T-helper 22 cell (primary cell): ENCODE data around the gene PDCL2.
"Not testable (repeated sequence)": the region's sequence is repeated elsewhere in the genome, so short reads cannot be mapped to it uniquely, and the experiment has no call there.

Experiments used
- DNase-seq: peaks from one replicate; pipeline ENCODE4 v3.0.0-alpha.2; 2020; ENCODE audit warnings: low read depth

PDCL2 gene

GRCh38 chr4:55588160-55588559, 3.9 kb downstream of the PDCL2 start:
- no peak for DNase-seq

- DNase-seq = not testable (repeated sequence)
These were observed 9.3 kb downstream of the PDCL2 start for GRCh38 chr4:55582773-55583172.

DNA sequence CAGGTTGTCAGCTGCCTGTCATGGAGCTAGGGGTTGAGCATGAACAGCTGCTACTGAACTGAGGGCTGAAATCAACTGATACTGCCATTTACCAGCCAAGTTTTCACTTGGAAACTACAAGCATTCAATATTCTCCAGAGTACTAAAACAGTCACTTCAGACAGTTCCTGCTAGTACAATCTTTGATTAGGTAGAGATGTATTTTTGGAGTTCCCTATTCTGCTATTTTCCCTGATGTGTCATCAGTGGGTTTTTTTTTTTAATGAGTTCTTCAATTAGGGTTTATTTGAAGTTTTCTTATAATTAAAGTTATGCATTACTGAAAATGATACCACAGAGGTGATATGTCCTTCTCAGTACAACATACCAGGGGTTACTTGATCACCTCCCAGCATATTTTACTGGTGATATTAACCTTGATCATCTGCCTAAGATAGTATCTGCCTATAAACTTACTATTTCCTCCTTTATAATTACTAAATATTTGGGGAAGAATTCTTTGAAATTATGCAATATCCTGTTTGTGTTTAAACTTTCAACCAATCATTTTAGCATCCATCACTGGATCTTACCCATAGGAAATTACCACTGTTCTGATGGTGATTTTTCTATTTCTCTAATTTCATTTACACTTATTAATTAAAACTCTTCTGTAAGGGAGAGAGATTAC, 13.6 kb downstream of the PDCL2 start:
- no peak for DNase-seq

- no peak for DNase-seq
These were observed 16.5 kb downstream of the PDCL2 start for GRCh38 chr4:55575513-55575912.

- no peak for DNase-seq
These were observed 17.8 kb downstream of the PDCL2 start for GRCh38 chr4:55574252-55574651.

- DNase-seq = no peak
These were observed 20.2 kb downstream of the PDCL2 start for GRCh38 chr4:55571806-55572205.

DNA sequence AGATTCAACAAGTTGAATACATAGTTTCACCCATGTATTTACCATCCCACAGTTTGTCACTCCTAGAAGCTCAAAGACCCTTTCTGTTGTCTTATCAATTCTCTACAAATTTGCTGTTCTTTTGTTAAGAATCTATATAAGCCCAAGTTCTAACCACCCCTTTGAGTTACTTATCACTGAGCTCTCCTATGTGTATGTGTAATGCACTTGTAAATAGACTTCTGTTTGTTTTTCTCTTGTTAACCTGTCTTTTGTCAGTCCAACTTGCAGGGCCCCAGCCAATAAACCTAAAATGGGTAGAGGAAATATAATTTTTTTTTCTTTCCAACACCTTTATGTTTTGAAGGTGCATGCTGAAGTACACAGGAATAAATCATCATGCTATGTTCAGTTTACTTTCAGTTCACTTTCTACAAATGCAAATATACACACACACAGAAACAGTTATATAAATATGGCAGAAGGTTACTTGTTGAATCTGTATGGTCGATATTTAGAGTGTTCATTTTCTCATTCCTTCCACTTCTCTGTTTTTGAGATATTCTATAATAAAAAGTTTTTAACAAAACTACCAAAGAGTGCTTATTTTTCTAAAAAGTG, 23.0 kb downstream of the PDCL2 start:
- DNase-seq = no peak

DNA sequence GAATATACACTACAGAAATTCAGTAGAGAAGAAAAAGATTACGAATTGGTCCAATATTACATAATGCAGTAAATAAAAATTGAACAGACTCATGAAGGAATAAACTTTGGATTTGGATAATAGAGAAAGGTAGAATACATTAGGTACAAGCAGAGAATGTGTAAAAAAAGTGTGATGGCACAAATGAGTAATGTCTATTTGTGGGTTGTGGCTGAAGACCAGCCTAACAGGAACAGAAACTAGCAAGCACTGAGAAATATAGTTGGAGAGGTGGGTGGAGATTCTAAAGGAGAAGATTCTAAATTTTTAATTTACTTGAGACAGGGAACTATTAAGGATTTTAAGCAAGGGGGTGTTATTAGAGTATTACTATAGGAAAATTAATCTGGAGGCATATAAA, 30.2 kb downstream of the PDCL2 start:
- DNase-seq = no peak

DNA sequence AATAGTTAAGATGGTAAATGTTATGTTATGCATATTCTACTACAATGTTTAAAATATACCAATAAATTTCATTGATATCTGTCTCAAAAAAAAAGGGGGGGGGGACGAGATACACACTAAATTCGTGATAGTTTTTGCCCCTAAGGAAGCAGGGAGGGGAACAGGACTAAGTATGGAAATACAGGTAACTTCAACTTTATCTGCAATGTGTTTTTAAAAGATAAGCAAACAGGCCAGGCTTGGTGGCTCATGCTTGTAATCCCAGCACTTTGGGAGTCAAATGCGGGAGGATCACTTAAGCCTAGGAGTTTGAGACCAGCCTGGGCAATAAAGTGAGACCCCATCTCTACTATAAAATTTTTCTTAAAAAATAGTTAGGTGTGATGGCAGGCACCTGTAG, 31.9 kb downstream of the PDCL2 start:
- DNase-seq = no peak

GRCh38 chr4:55554453-55555030, 37.5 kb downstream of the PDCL2 start:
- DNase-seq = no peak

GRCh38 chr4:55553441-55554201, 38.4 kb downstream of the PDCL2 start:
- no peak for DNase-seq

- not testable (repeated sequence) for DNase-seq
These were observed 40.1 kb downstream of the PDCL2 start for GRCh38 chr4:55551964-55552363.

- no peak for DNase-seq
These were observed 42.2 kb downstream of the PDCL2 start for GRCh38 chr4:55549888-55550287.

GRCh38 chr4:55547918-55548317, 44.1 kb downstream of the PDCL2 start:
- no peak for DNase-seq

- DNase-seq = no peak
These were observed 44.6 kb downstream of the PDCL2 start for GRCh38 chr4:55547466-55547770.

DNA sequence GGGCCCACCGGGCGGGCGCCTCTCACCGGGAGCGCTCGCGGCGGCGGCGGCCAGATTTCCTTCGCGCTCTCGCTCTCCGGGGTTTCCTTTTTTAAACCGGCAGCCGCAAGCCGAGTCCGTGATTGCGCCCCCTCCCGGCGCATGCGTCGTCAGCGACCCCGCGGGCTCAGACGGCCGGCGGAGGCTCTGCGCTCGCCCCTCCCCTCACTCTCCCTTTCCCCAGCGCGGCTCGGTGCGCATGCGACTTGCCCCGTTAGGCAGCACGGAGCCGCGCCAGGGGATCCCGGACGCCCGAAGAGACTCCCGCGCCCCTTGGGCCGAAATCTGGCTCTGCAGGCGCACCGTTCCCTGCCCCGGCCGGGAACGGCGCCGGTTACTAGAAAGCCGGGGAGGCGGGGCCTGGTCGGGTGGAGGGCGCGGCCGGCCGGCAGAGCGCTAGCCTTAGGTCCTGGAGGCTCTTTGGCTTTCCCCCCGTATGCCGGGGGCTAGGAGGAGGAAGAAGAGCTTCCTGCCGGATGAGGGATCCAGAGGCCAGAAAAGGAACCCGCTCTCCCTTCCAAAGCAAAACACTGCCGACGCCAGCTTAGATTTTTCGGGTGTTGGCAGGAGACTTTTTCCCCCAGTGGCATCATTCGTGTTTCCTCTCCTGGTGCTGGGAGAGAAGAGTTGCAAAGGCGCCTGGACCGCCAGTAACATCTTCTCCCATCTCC, 45.1 kb downstream of the PDCL2 start, which contains the start of gene CLOCK:
Gene CLOCK, minus strand, starts transcription at position 154 of the 710 bp plus-strand sequence. CDS start 64,124 bp downstream, outside the sequence.
- peak; percentile 77 for DNase-seq

- DNase-seq = no peak
These were observed 45.6 kb downstream of the PDCL2 start for GRCh38 chr4:55546506-55546755.

DNA sequence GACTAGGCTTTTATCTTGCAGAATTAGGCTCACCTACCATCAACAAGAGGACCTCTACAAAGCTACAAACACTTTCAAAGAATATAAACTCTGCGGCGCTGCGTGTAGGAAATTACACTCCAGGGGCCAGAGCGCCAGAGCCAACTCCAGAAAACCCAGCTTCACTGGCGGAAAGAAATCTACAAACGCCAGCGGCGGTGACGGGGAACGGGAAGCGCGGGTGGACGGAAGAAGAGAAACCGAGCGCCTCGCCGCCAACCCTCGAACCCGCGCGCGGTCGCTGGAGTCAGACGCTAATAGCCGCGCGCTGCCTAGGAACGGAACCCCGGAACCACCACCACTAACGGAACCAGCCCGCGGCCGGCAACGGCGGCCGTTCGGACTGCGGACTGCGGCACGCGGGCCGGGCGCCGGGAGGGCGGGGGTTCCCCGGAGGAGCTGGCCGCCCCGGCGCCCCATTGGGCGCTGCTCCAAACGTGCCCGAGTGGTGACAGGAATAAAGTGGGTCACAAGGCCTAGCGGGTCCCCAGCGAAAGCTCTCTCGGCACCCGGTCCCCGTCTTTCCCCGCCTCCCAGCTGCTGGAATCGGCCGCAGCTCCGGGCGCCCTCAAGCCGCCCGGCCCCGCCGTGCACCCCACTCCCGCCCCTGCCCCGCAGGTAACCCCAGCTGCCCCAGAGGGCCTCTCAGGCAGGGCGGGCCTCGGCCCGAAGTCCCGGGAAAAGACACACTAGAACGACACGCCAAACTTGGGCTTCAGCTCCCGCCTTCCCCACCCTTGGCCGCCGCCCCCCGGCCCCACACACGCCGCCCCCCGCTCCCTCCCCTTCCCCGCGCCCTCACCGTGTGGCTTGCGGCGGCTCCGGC, 46.2 kb downstream of the PDCL2 start:
- peak; percentile 60 for DNase-seq

DNA sequence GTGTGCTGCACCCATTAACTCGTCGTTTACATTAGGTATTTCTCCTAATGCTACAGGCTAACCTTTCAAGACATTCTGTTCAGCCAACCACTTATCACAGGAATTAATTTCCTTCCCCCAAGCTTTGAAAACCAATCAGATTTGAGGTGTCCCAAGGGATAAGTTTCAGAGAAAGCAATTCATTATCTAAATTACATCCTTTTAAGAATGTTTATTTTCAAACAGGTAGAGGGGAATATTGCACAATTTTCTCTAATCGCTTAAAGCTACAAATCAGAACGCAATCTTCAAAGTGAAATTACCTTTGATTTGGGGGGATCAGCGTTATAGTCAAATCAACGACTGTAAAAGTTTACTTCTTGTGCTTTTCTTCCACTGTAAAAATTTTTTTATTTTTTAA, 46.9 kb downstream of the PDCL2 start:
- DNase-seq = no peak

DNA sequence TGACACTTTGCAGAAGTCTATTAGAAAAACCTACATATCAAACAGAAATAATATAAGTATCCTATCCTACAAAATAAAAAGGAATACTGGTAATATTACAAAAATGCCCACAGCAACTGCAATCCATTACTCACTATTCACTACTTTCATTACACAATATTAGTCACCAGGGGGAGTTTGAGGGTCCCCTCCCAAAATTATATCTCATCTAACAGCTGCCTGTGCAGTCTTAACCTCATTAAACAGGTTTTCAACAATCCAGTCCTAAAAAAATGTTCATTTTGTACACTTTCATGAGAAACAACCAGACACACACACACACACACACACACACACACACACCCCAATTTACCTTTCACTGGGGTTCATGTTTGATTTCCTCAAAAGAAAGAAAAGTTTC, 48.2 kb downstream of the PDCL2 start:
- no peak for DNase-seq

DNA sequence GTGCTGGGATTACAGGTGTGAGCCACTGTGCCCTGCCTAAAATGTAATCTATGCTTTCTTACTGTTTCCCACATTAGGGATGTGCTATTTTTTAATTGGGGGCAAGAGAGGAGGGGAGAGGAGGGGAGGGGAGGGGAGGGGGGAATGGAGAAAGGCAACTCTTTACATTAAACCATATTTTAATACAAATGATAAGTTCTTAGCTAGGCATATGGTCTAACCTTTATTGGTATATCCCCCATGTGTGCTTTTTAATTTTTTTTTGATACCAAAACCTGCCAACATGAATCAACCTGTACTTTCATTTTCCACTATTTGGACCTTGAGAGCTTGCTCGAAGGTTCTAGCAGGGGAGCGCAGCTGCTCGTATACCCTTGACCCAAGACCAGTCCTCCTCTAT, 51.8 kb downstream of the PDCL2 start:
- no peak for DNase-seq

GRCh38 chr4:55539658-55540057, 52.4 kb downstream of the PDCL2 start:
- no peak for DNase-seq
